ENCODE data around the gene LACTB. TPM values are rescaled to one million over a fixed set of nuclear protein-coding genes. Genes with fewer than 3 reads are reported as not detected.

Gene LACTB
- total and polyA plus RNA-seq, 2 experiments from 2014 or later: 15.2 to 20.9 TPM

DNA sequence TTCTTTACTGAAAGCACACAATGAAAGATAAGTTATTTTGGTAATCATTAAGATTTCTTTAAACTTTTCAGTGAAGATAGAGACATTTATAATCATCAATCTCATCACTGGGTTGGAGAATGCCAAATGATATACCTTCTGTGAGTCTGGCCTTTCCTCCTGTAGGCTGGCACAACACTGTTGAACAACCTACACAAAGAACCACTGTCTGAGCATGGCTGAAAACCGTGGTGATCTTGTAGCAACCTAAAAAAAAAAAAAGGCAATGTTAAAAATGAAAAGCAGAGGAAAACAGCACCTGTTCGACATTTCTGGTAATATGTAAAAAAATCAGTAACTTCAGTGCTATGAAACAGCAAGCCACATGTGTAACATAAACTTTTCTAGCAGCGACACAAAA lies 33.8 kb downstream of the LACTB start:
- Mint-ChIP-seq H3K36me3 (ENCODE audit: low read depth) (peaks cover 31% of the 10 kb centered on the region; the same call in 2 of the 3 replicates), H3K27ac (no peak overlapping the region), H3K4me3 (peak overlapping the region; percentile 57), H3K27me3 (ENCODE audit: insufficient read depth, low read depth, poor library complexity) (peaks cover 2% of the 10 kb centered on the region), H3K9me3 (no peaks in the 10 kb centered on the region), H3K4me1 (peaks cover 6% of the 10 kb centered on the region)
- H3K36me3 ChIP-seq (ENCODE audit: insufficient read depth): peaks cover 28% of the 10 kb centered on the region
- H3K4me3 ChIP-seq: peak overlapping the region; percentile 83; the same call in 1 of the 2 replicates
- H3K4me1 ChIP-seq (ENCODE audit: insufficient read depth): no peaks in the 10 kb centered on the region
- peaks cover 5% of the 10 kb centered on the region for H3F3A ChIP-seq (replicated peaks; ENCODE audit: low read depth)
- H3K27me3 ChIP-seq (ENCODE audit: insufficient read depth): no peaks in the 10 kb centered on the region
- ATAC-seq: no peak
- no peaks in the 10 kb centered on the region for H4K20me1 ChIP-seq (replicated peaks; ENCODE audit: insufficient read depth)
- no peak overlapping the region for H2AFZ ChIP-seq
- no peak for DNase-seq (ENCODE audit: low spot score)
- peaks cover 28% of the 10 kb centered on the region for H3K79me2 ChIP-seq (replicated peaks; ENCODE audit: insufficient read depth)
- no peaks in the 10 kb centered on the region for H3K9me2 ChIP-seq (ENCODE audit: insufficient read depth)
- H3K4me2 ChIP-seq: peak overlapping the region; percentile 74
- no peak for TF ChIP-seq POLR2AphosphoS5 (IDR thresholded peaks at IDR 0.05; ENCODE audit: low read depth)
- TF ChIP-seq EZH2phosphoT487 (IDR thresholded peaks at IDR 0.05; ENCODE audit: unreplicated experiment): no peak
- no peak for TF ChIP-seq ZNF331 (CRISPR knock-in tag; IDR thresholded peaks at IDR 0.05; ENCODE audit: low read depth)
- no peak for TF ChIP-seq EZH2 (IDR thresholded peaks at IDR 0.05; ENCODE audit: low read depth, unreplicated experiment)
- TF ChIP-seq JUNB (IDR thresholded peaks at IDR 0.05; ENCODE audit: unreplicated experiment): no peak
- TF ChIP-seq, protein P1, sequence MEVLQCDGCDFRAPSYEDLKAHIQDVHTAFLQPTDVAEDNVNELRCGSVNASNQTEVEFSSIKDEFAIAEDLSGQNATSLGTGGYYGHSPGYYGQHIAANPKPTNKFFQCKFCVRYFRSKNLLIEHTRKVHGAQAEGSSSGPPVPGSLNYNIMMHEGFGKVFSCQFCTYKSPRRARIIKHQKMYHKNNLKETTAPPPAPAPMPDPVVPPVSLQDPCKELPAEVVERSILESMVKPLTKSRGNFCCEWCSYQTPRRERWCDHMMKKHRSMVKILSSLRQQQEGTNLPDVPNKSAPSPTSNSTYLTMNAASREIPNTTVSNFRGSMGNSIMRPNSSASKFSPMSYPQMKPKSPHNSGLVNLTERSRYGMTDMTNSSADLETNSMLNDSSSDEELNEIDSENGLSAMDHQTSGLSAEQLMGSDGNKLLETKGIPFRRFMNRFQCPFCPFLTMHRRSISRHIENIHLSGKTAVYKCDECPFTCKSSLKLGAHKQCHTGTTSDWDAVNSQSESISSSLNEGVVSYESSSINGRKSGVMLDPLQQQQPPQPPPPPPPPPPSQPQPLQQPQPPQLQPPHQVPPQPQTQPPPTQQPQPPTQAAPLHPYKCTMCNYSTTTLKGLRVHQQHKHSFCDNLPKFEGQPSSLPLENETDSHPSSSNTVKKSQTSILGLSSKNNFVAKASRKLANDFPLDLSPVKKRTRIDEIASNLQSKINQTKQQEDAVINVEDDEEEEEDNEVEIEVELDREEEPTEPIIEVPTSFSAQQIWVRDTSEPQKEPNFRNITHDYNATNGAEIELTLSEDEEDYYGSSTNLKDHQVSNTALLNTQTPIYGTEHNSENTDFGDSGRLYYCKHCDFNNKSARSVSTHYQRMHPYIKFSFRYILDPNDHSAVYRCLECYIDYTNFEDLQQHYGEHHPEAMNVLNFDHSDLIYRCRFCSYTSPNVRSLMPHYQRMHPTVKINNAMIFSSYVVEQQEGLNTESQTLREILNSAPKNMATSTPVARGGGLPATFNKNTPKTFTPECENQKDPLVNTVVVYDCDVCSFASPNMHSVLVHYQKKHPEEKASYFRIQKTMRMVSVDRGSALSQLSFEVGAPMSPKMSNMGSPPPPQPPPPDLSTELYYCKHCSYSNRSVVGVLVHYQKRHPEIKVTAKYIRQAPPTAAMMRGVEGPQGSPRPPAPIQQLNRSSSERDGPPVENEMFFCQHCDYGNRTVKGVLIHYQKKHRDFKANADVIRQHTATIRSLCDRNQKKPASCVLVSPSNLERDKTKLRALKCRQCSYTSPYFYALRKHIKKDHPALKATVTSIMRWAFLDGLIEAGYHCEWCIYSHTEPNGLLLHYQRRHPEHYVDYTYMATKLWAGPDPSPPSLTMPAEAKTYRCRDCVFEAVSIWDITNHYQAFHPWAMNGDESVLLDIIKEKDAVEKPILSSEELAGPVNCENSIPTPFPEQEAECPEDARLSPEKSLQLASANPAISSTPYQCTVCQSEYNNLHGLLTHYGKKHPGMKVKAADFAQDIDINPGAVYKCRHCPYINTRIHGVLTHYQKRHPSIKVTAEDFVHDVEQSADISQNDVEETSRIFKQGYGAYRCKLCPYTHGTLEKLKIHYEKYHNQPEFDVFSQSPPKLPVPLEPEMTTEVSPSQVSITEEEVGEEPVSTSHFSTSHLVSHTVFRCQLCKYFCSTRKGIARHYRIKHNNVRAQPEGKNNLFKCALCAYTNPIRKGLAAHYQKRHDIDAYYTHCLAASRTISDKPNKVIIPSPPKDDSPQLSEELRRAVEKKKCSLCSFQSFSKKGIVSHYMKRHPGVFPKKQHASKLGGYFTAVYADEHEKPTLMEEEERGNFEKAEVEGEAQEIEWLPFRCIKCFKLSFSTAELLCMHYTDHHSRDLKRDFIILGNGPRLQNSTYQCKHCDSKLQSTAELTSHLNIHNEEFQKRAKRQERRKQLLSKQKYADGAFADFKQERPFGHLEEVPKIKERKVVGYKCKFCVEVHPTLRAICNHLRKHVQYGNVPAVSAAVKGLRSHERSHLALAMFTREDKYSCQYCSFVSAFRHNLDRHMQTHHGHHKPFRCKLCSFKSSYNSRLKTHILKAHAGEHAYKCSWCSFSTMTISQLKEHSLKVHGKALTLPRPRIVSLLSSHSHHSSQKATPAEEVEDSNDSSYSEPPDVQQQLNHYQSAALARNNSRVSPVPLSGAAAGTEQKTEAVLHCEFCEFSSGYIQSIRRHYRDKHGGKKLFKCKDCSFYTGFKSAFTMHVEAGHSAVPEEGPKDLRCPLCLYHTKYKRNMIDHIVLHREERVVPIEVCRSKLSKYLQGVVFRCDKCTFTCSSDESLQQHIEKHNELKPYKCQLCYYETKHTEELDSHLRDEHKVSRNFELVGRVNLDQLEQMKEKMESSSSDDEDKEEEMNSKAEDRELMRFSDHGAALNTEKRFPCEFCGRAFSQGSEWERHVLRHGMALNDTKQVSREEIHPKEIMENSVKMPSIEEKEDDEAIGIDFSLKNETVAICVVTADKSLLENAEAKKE (CRISPR knock-in tag; IDR thresholded peaks at IDR 0.05): no peak
- no peak for TF ChIP-seq NANOG (IDR thresholded peaks at IDR 0.05; ENCODE audit: borderline replicate concordance)
- TF ChIP-seq ZNF114 (CRISPR knock-in tag; IDR thresholded peaks at IDR 0.05): no peak
- no peak for TF ChIP-seq CREB1 (CRISPR knock-in tag; IDR thresholded peaks at IDR 0.05; ENCODE audit: low read depth)
- no peak overlapping the region for H3K27ac ChIP-seq (ENCODE audit: low read depth)

All from GM23338 (cell line).